ENCODE data around the gene VGLL4.

DNA sequence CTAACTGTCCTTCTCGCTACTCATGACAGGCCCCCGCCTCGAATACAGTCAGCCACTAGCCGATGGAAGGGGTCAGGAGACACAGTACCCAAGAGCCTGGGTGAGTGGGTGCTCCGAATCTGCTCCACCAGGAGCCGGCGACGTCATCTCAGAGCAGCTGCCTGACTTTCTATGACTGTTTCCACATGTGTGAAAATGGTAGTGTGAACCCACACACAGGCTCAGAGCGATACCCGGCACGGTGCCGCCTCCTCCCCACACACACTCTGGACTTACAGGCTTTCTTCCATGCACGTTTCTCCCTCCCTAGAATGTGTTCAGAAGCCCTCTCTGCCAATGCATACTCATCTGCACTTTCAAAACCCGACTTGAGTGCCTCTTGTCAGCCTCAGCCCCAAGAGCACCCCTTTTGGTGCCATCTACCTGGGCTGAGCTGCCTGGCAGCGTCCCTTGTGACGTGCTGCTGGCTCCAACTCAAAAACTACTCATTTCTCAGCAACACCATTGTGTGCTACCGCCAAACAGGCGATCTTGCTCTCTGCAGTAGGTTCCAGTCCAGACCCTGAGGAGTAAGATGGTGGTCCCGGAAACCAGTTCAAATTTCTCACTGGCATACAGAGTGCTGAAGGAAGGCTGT is 29.7 kb downstream of the VGLL4 start:
- TF ChIP-seq CTCF (conservative IDR thresholded peaks at IDR 0.05; ENCODE audit: low read depth, low read length) (no peak), EZH2phosphoT487 (IDR thresholded peaks at IDR 0.05; ENCODE audit: borderline replicate concordance, low read length) (no peak)

Data from PC-3 (cell line).